Measurements from ENCODE around the gene SEC24A. TPM values are rescaled to one million over a fixed set of nuclear protein-coding genes. Genes with fewer than 3 reads are reported as not detected.

The SEC24A gene
- total RNA-seq, 1 donor from 2014 or later: 29.5 TPM

DNA sequence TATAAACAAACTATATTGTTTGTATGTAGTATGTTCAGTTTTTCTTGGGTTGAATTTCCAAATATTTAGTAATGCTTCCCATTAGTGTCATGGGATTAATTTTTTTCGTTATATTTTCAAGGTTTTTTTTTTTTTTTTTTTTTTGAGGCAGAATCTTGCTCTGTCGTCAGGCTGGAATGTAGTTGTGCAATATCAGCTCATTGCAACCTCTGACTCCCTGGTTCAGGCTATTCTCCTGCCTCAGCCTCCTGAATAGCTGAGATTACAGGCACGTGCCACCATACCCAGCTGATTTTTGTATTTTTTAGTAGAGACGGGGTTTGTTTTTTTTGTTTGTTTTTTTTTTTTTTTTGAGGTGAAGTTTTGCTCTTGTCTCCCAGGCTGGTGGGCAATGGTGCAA is 120.6 kb downstream of the SEC24A start:
- no peak overlapping the region for H3K27ac Mint-ChIP-seq
- no peaks in the 10 kb centered on the region for H3K4me1 Mint-ChIP-seq
- H3K27me3 Mint-ChIP-seq (ENCODE audit: low read depth): no peaks in the 10 kb centered on the region
- no peak overlapping the region for H3K4me3 Mint-ChIP-seq
- no peaks in the 10 kb centered on the region for H3K9me3 Mint-ChIP-seq
- DNase-seq (ENCODE audit: low spot score in 2 of 2, unreplicated experiment in 2 of 2): no peak
- TF ChIP-seq, protein P1, sequence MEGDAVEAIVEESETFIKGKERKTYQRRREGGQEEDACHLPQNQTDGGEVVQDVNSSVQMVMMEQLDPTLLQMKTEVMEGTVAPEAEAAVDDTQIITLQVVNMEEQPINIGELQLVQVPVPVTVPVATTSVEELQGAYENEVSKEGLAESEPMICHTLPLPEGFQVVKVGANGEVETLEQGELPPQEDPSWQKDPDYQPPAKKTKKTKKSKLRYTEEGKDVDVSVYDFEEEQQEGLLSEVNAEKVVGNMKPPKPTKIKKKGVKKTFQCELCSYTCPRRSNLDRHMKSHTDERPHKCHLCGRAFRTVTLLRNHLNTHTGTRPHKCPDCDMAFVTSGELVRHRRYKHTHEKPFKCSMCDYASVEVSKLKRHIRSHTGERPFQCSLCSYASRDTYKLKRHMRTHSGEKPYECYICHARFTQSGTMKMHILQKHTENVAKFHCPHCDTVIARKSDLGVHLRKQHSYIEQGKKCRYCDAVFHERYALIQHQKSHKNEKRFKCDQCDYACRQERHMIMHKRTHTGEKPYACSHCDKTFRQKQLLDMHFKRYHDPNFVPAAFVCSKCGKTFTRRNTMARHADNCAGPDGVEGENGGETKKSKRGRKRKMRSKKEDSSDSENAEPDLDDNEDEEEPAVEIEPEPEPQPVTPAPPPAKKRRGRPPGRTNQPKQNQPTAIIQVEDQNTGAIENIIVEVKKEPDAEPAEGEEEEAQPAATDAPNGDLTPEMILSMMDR (IDR thresholded peaks at IDR 0.05; ENCODE audit: unreplicated experiment): no peak
- H3K36me3 Mint-ChIP-seq: peaks cover 24% of the 10 kb centered on the region

DNA sequence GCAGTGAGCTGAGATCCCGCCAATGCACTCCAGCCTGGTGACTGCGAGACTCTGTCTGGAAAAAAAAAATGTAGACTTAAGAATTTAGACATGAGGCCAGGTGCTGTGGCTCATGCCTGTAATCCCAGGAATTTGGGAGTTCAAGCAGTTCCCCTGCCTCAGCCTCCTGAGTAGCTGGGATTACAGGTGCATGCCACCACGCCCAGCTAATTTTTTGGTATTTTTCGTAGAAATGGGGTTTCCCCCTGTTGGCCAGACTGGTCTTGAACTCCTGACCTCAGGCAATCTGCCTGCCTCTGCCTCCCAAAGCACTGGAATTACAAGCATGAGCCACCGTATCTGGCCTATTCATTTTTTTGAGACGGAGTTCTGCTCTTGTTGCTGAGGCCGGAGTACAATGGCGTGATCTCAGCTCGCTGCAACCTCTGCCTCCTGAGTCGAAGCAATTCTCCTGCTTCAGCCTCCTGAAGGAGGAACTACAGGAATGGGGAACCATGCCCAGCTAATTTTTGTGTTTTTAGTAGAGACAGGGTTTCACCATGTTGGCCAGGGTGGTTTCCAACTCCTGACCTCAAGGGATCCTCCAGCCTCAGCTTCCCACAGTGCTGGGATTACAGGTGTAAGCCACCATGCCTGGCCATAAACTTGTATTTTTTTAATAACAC is 124.0 kb downstream of the SEC24A start:
- Mint-ChIP-seq H3K4me1 (no peaks in the 10 kb centered on the region), H3K4me3 (no peak overlapping the region), H3K27me3 (ENCODE audit: low read depth) (no peaks in the 10 kb centered on the region), H3K9me3 (no peaks in the 10 kb centered on the region), H3K36me3 (peaks cover 33% of the 10 kb centered on the region), H3K27ac (no peak overlapping the region)
- TF ChIP-seq, protein P1 (IDR thresholded peaks at IDR 0.05; ENCODE audit: unreplicated experiment): no peak
- no peak for DNase-seq (ENCODE audit: low spot score in 2 of 2, unreplicated experiment in 2 of 2)

DNA sequence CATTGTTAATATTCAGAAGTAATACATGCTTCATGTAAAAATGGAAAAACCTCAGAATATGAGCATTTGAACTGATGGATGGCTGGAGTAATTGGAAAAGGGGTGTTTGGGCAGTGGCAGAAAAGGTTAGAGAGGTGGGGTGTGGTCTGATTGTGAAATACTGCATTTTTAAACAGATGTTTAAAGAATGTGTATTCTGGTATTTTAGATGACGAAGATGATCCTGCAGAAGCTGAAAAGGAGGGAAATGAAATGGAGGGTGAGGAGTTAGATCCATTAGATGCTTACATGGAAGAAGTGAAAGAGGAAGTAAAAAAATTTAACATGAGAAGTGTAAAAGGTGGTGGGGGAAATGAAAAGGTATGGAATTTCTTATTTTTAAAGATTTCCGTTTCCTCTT is 128.8 kb downstream of the SEC24A start:
- Mint-ChIP-seq H3K27ac (no peak overlapping the region), H3K4me1 (no peaks in the 10 kb centered on the region), H3K27me3 (ENCODE audit: low read depth) (no peaks in the 10 kb centered on the region), H3K36me3 (peaks cover 33% of the 10 kb centered on the region), H3K9me3 (no peaks in the 10 kb centered on the region), H3K4me3 (no peak overlapping the region)
- no peak for DNase-seq (ENCODE audit: low spot score in 2 of 2, unreplicated experiment in 2 of 2)
- TF ChIP-seq, protein P1 (IDR thresholded peaks at IDR 0.05; ENCODE audit: unreplicated experiment): no peak

Other genes with a start within 250 kb of the SEC24A start
- 22.2 to 24.9 TPM (median 22.6 TPM) in 3 replicates for gene CDKN2AIPNL, start 236.9 kb upstream of the SEC24A start, total RNA-seq
- 24.7 to 26.4 TPM (median 25.2 TPM) in 3 replicates for gene JADE2, start 123.1 kb upstream of the SEC24A start, total RNA-seq
- gene SAR1B, start 16.0 kb upstream of the SEC24A start, total RNA-seq: 26.1 to 30.4 TPM (median 30.2 TPM) in 3 replicates
- 48.8 to 55.8 TPM (median 49.2 TPM) in 3 replicates for gene CAMLG, start 89.8 kb downstream of the SEC24A start, total RNA-seq
- 61.3 to 64.9 TPM (median 61.7 TPM) in 3 replicates for gene DDX46, start 110.0 kb downstream of the SEC24A start, total RNA-seq
- gene C5orf24, start 197.2 kb downstream of the SEC24A start, total RNA-seq: 75.4 to 85.4 TPM (median 83.4 TPM) in 3 replicates
- gene TXNDC15, start 225.6 kb downstream of the SEC24A start, total RNA-seq: 46.3 to 51.6 TPM (median 48.9 TPM) in 3 replicates

Measured in mesothelial cell of epicardium (in vitro differentiated cells).